Activated CD4-positive, alpha-beta T cell treated with anti-CD3 and anti-CD28 coated beads, Interleukin-2, amount 10 ng/mL, durations not matched to agents 24 days and 14 days (primary cell): ENCODE data around the gene BTBD9. TPM values are rescaled to one million over a fixed set of nuclear protein-coding genes. Genes with fewer than 3 reads are reported as not detected.
"Not testable (repeated sequence)": the region's sequence is repeated elsewhere in the genome, so short reads cannot be mapped to it uniquely, and the experiment has no call there.

Experiments
- DNase-seq: peaks from one replicate; pipeline ENCODE4 v3.0.0; 2022
- H3K27ac Mint-ChIP-seq: one replicate; pipeline ENCODE4 v1.8.0; 2022; ENCODE audit warnings: mild to moderate bottlenecking, mixed read lengths
- H3K27me3 Mint-ChIP-seq: one replicate; pipeline ENCODE4 v1.8.0; 2022; ENCODE audit warnings: mixed read lengths
- H3K36me3 Mint-ChIP-seq: one replicate; pipeline ENCODE4 v1.8.0; 2022; ENCODE audit warnings: low read depth, mild to moderate bottlenecking, mixed read lengths
- H3K4me1 Mint-ChIP-seq: one replicate; pipeline ENCODE4 v1.8.0; 2021; ENCODE audit warnings: mixed read lengths
- H3K4me3 Mint-ChIP-seq: one replicate; pipeline ENCODE4 v1.8.0; 2022; ENCODE audit warnings: mild to moderate bottlenecking, moderate library complexity, mixed read lengths
- H3K9me3 Mint-ChIP-seq: one replicate; pipeline ENCODE4 v1.8.0; 2021; ENCODE audit warnings: mixed read lengths
- intact Hi-C: fragments of 100-400 bp; cut with micrococcal nuclease; formaldehyde crosslinking; loops from one replicate; pipeline ENCODE4 v1.15.1; 2023
- total RNA-seq: library from RNA; stranded (reverse); gene quantifications from 2 replicates; pipeline ENCODE4 v1.2.3, GENCODE V29; 2022

Gene BTBD9
- total RNA-seq, 1 donor from 2014 or later: 12.4 TPM

GRCh38 chr6:38352636-38353035 is 287.1 kb downstream of the BTBD9 start:
- Mint-ChIP-seq H3K4me1 (no peaks in the 10 kb centered on the region), H3K27me3 (peaks cover 3% of the 10 kb centered on the region), H3K9me3 (no peaks in the 10 kb centered on the region), H3K36me3 (no peaks in the 10 kb centered on the region), H3K27ac (no peak overlapping the region), H3K4me3 (no peak overlapping the region)
- DNase-seq: no peak
- intact Hi-C loops: no loop called here

DNA sequence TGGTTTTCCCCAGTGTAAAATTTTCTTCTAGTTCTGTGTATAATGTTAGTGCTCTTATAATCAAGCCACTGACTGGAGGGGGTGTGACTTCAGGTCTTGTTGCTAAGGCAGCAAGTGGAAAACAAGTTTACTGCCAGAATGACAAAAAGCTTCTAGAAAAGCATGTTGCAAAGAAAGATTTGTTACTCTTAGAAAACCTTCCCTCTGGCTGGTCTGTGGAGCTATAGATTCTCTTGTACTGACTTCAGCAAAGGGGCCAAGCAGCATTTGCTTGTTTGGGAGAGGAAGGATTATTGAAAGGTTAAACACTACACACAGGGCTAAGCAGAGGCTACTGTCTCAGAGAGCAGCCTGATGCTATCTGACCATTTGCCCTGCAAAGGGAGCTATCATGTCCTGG is 288.8 kb downstream of the BTBD9 start:
- H3K4me3 Mint-ChIP-seq: no peak overlapping the region
- H3K9me3 Mint-ChIP-seq: no peaks in the 10 kb centered on the region
- H3K27ac Mint-ChIP-seq: no peak overlapping the region
- no peaks in the 10 kb centered on the region for H3K27me3 Mint-ChIP-seq
- no peaks in the 10 kb centered on the region for H3K36me3 Mint-ChIP-seq
- intact Hi-C loops: no loop called here
- no peaks in the 10 kb centered on the region for H3K4me1 Mint-ChIP-seq
- DNase-seq: no peak

DNA sequence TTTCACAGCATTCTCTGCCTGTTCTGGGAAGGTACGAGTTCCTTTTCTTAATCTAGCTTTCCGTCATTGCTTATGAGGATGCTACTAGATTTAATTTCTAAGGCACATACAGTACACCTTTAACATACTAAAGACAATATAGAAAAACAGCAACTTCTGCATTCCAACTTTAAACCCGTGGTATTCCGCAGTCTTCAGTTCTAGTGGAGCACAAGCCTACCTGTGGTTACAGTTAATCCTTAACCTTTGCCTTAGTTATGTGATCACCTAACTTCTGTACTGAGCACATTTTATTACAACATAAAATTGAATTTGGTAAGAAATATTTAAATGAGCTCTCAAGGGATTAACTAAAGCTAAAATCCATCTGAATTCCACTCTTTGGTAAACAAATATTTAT is 289.5 kb downstream of the BTBD9 start:
- no peaks in the 10 kb centered on the region for H3K36me3 Mint-ChIP-seq
- no peak for DNase-seq
- intact Hi-C loops: no loop called here
- no peaks in the 10 kb centered on the region for H3K9me3 Mint-ChIP-seq
- H3K4me1 Mint-ChIP-seq: no peaks in the 10 kb centered on the region
- no peak overlapping the region for H3K27ac Mint-ChIP-seq
- no peaks in the 10 kb centered on the region for H3K27me3 Mint-ChIP-seq
- no peak overlapping the region for H3K4me3 Mint-ChIP-seq

DNA sequence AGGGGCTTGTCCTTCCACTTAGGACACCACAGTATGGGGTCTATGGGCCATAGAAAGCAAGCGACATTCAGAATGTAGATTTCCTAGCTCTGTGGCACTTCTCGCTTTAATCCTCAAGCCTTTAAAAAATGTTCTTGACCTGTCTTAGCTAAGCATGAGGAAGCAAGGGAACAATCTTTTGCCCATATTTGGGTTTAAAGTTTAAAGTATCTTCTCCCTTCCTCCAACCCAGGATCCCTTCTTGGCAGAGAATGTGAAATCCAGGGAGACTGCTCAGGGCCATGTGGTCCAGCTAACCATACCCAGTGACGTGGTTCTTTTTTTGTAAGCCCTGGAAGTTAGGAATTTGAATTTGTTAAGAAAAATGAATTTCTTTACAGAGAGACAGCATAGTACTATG is 289.9 kb downstream of the BTBD9 start:
- no peak for DNase-seq
- intact Hi-C loops: no loop called here
- Mint-ChIP-seq H3K27ac (no peak overlapping the region), H3K36me3 (no peaks in the 10 kb centered on the region), H3K27me3 (no peaks in the 10 kb centered on the region), H3K4me3 (no peak overlapping the region), H3K4me1 (no peaks in the 10 kb centered on the region), H3K9me3 (no peaks in the 10 kb centered on the region)

DNA sequence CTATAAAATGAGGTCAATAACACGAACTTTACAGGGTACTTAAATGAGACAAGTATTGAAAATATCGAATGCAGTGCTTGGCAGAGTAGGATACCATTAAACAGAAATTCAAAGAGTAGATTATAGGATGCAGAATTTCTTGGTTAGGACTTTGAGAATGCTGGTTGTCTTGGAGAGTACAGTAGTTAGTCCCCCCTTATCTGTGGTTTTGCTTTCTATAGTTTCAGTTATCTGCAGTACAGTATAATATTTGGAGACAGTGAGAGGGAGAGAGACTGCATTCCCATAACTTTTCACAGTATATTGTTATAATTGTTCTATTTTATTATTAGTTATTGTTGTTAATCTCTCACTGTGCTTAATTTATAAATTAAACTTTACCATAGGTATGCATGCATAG is 290.5 kb downstream of the BTBD9 start:
- H3K4me3 Mint-ChIP-seq: no peak overlapping the region
- no peak overlapping the region for H3K27ac Mint-ChIP-seq
- H3K9me3 Mint-ChIP-seq: no peaks in the 10 kb centered on the region
- no peak for DNase-seq
- H3K36me3 Mint-ChIP-seq: no peaks in the 10 kb centered on the region
- no peaks in the 10 kb centered on the region for H3K4me1 Mint-ChIP-seq
- intact Hi-C loops: no loop called here
- no peaks in the 10 kb centered on the region for H3K27me3 Mint-ChIP-seq

DNA sequence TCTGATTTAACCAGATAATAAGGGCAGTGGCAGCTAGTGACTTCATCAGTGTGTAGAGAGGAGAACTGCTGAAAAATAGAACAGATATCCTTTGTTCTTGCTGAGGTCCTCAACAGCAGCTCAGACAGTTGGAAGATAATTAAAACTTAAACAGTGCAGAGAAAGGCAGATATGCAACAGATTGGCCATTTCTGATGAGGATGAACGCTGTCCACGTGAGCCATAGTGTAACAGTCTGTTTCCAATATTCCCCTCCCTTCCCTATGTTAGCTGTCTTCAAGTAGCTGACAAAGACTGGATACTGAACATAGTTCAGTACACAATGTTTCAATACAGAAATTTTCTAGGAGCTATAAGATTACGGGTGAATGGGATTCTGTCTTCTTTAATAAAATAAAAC is 291.4 kb downstream of the BTBD9 start:
- Mint-ChIP-seq H3K4me1 (no peaks in the 10 kb centered on the region), H3K36me3 (no peaks in the 10 kb centered on the region), H3K9me3 (no peaks in the 10 kb centered on the region), H3K27me3 (no peaks in the 10 kb centered on the region), H3K27ac (no peak overlapping the region), H3K4me3 (no peak overlapping the region)
- DNase-seq: no peak
- intact Hi-C loops: no loop called here

- H3K9me3 Mint-ChIP-seq, H3K36me3 Mint-ChIP-seq, H3K27me3 Mint-ChIP-seq, DNase-seq, H3K4me3 Mint-ChIP-seq, intact Hi-C loops, H3K27ac Mint-ChIP-seq, H3K4me1 Mint-ChIP-seq: not testable (repeated sequence)
Observed at GRCh38 chr6:38347829-38348228, 291.9 kb downstream of the BTBD9 start.

DNA sequence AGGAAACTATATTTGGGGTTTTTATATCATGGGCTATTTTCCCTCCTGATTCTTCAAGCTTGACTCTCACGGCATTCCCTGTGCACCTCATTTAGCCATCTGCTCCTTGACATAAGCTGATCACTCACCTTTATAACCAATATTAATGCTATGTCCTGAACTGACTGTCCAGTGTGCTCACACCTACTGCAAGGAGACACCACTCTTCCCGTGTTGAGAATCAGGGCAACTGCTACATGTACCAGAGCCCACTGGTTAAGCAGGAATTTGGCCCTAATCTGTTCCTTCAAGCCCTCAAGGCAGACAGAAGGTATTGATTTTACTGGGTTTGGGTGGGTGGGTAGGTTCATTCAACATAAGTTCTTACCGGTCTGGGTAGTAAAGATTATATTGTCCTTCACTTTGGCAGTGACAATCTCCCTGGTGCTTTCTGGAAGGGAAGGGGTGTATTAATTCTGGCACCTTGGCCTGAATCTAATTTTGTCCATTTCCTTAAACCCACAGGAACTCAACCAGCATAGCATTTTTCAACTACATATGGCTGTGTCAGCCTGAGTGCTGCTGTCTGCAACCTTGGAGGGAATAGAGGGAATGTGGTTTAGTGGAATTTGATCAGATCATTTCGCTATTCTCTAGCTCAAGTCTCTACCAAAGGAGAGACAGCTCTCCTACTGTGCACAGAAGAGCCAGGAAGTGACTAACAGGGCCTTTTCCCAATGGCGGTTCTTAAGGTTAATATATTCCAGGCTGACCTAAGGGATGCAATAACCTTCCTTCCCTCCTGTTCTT is 293.2 kb downstream of the BTBD9 start:
- no peaks in the 10 kb centered on the region for H3K27me3 Mint-ChIP-seq

GRCh38 chr6:38345586-38345985 is 294.1 kb downstream of the BTBD9 start:
- Mint-ChIP-seq H3K36me3 (no peaks in the 10 kb centered on the region), H3K4me3 (no peak overlapping the region), H3K4me1 (no peaks in the 10 kb centered on the region), H3K27ac (no peak overlapping the region), H3K27me3 (no peaks in the 10 kb centered on the region), H3K9me3 (no peaks in the 10 kb centered on the region)
- DNase-seq: no peak
- intact Hi-C loops: no loop called here

More for the DNA sequence above, 293.2 kb downstream of the BTBD9 start:
- intact Hi-C loops: no loop called here
- DNase-seq: no peak
- Mint-ChIP-seq H3K36me3 (no peaks in the 10 kb centered on the region), H3K4me3 (no peak overlapping the region), H3K9me3 (no peaks in the 10 kb centered on the region), H3K27ac (no peak overlapping the region), H3K4me1 (no peaks in the 10 kb centered on the region)

- intact Hi-C loops: no loop called here
- no peaks in the 10 kb centered on the region for H3K36me3 Mint-ChIP-seq
- no peak overlapping the region for H3K27ac Mint-ChIP-seq
- H3K9me3 Mint-ChIP-seq: peaks cover 3% of the 10 kb centered on the region
- no peaks in the 10 kb centered on the region for H3K27me3 Mint-ChIP-seq
- H3K4me1 Mint-ChIP-seq: no peaks in the 10 kb centered on the region
- no peak overlapping the region for H3K4me3 Mint-ChIP-seq
- no peak for DNase-seq
Observed at GRCh38 chr6:38341496-38341895, 298.2 kb downstream of the BTBD9 start.

DNA sequence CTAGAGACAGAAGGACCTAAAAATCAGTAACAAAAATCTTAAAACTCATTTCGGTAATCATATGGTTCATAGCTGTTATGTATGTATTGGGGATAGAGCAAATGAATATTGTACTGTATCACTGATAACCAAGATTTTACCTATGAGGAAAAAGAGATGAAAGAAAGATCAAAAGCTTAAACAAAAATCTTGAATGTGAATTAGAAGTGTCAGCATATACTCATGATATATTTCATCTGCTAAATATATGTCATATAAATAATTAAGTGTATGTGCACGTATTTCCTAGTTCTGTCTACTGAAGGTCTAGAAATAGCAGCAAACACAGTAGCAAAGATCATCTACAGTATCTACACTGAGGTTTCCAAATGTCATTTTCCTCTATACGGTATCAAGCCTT is 299.8 kb downstream of the BTBD9 start:
- no peak overlapping the region for H3K4me3 Mint-ChIP-seq
- no peaks in the 10 kb centered on the region for H3K4me1 Mint-ChIP-seq
- intact Hi-C loops: no loop called here
- no peak overlapping the region for H3K27ac Mint-ChIP-seq
- peaks cover 9% of the 10 kb centered on the region for H3K9me3 Mint-ChIP-seq
- DNase-seq: no peak
- H3K36me3 Mint-ChIP-seq: peaks cover under 1% of the 10 kb centered on the region
- no peaks in the 10 kb centered on the region for H3K27me3 Mint-ChIP-seq

- H3K4me1 Mint-ChIP-seq: no peaks in the 10 kb centered on the region
- H3K36me3 Mint-ChIP-seq: peaks cover 2% of the 10 kb centered on the region
- no peak overlapping the region for H3K27ac Mint-ChIP-seq
- intact Hi-C loops: no loop called here
- no peak for DNase-seq
- H3K9me3 Mint-ChIP-seq: peaks cover 19% of the 10 kb centered on the region
- no peak overlapping the region for H3K4me3 Mint-ChIP-seq
- H3K27me3 Mint-ChIP-seq: no peaks in the 10 kb centered on the region
Observed at GRCh38 chr6:38337819-38338465, 301.8 kb downstream of the BTBD9 start.

- peaks cover 22% of the 10 kb centered on the region for H3K9me3 Mint-ChIP-seq
- DNase-seq: no peak
- no peak overlapping the region for H3K4me3 Mint-ChIP-seq
- intact Hi-C loops: no loop called here
- H3K27me3 Mint-ChIP-seq: no peaks in the 10 kb centered on the region
- H3K36me3 Mint-ChIP-seq: peaks cover 2% of the 10 kb centered on the region
- H3K27ac Mint-ChIP-seq: no peak overlapping the region
- H3K4me1 Mint-ChIP-seq: no peaks in the 10 kb centered on the region
Observed at GRCh38 chr6:38336922-38337321, 302.8 kb downstream of the BTBD9 start.

GRCh38 chr6:38326837-38327236 is 312.9 kb downstream of the BTBD9 start:
- no peak for DNase-seq
- Mint-ChIP-seq H3K27me3 (no peaks in the 10 kb centered on the region), H3K36me3 (no peaks in the 10 kb centered on the region), H3K4me3 (no peak overlapping the region), H3K9me3 (no peaks in the 10 kb centered on the region), H3K27ac (no peak overlapping the region), H3K4me1 (no peaks in the 10 kb centered on the region)
- intact Hi-C loops: no loop called here

- Mint-ChIP-seq H3K4me3 (no peak overlapping the region), H3K27me3 (no peaks in the 10 kb centered on the region), H3K27ac (no peak overlapping the region), H3K4me1 (no peaks in the 10 kb centered on the region), H3K9me3 (no peaks in the 10 kb centered on the region), H3K36me3 (no peaks in the 10 kb centered on the region)
- intact Hi-C loops: no loop called here
- DNase-seq: no peak
Observed at GRCh38 chr6:38323216-38323615, 316.5 kb downstream of the BTBD9 start.
